OCI-LY3 (cell line): ENCODE measurements around the gene CREG1.

Source experiments
- H2AFZ ChIP-seq: fragments of 200-600, 300-600 bp; shearing (Covaris generic); 2 replicates; pipeline ENCODE4 v1.6.0; 2014; ENCODE audit warnings: antibody characterized with exemption, low read depth, low read length
- H3K27ac ChIP-seq: fragments of 200-600, 300-600 bp; sonication (generic); 2 replicates; pipeline ENCODE4 v1.5.1; 2014; ENCODE audit warnings: mild to moderate bottlenecking, low read length, moderate library complexity, mixed read lengths
- H3K27me3 ChIP-seq: fragments of 200-600, 300-600 bp; sonication (generic); 2 replicates; pipeline ENCODE4 v1.6.1; 2014; ENCODE audit warnings: low read depth, low read length, mixed read lengths
- H3K36me3 ChIP-seq: fragments of 200-600, 300-600 bp; sonication (generic); replicated peaks from 2 replicates; pipeline ENCODE3; 2014; ENCODE audit warnings: low read depth, low read length, mixed read lengths
- H3K4me1 ChIP-seq: fragments of 300-600, 200-600 bp; sonication (generic); 2 replicates; pipeline ENCODE4 v1.6.1; 2014; ENCODE audit warnings: low read length, mixed read lengths
- H3K4me2 ChIP-seq: fragments of 200-600, 300-600 bp; sonication (generic); 2 replicates; pipeline ENCODE4 v1.6.1; 2014; ENCODE audit warnings: low read length, mixed read lengths
- H3K4me3 ChIP-seq: fragments of 300-600, 200-600 bp; sonication (generic); 2 replicates; pipeline ENCODE4 v1.5.1; 2014; ENCODE audit warnings: antibody characterized with exemption, mild to moderate bottlenecking, low read length, moderate library complexity
- H3K79me2 ChIP-seq: fragments of 300-600, 200-600 bp; shearing (Covaris generic); 2 replicates; pipeline ENCODE4 v1.6.1; 2014; ENCODE audit warnings: mild to moderate bottlenecking, low read length, mixed read lengths
- H3K9ac ChIP-seq: fragments of 300-600, 200-600 bp; shearing (Covaris generic); 2 replicates; pipeline ENCODE4 v1.6.0; 2014; ENCODE audit warnings: mild to moderate bottlenecking, low read length, moderate library complexity
- H3K9me3 ChIP-seq: fragments of 200-600, 300-600 bp; shearing (Covaris generic); 2 replicates; pipeline ENCODE4 v1.6.1; 2014; ENCODE audit warnings: low read length, mixed read lengths; ENCODE audit not compliant: insufficient read depth
- H4K20me1 ChIP-seq: fragments of 200-600, 300-600 bp; sonication (generic); 2 replicates; pipeline ENCODE4 v1.6.1; 2016; ENCODE audit warnings: low read length, mixed read lengths; ENCODE audit not compliant: insufficient read depth
- CTCF ChIP-seq: fragments of 200-600, 300-600 bp; sonication (generic); IDR thresholded peaks from 2 replicates; pipeline ENCODE4 v1.5.1; 2014; ENCODE audit warnings: antibody characterized with exemption, low read length, low read depth
- EZH2phosphoT487 ChIP-seq: fragments of 200-600 bp; shearing (Covaris generic); IDR thresholded peaks from 2 replicates; pipeline ENCODE4 v1.6.1; 2018; ENCODE audit warnings: antibody characterized with exemption, mixed run types, low read depth

CREG1 gene

DNA sequence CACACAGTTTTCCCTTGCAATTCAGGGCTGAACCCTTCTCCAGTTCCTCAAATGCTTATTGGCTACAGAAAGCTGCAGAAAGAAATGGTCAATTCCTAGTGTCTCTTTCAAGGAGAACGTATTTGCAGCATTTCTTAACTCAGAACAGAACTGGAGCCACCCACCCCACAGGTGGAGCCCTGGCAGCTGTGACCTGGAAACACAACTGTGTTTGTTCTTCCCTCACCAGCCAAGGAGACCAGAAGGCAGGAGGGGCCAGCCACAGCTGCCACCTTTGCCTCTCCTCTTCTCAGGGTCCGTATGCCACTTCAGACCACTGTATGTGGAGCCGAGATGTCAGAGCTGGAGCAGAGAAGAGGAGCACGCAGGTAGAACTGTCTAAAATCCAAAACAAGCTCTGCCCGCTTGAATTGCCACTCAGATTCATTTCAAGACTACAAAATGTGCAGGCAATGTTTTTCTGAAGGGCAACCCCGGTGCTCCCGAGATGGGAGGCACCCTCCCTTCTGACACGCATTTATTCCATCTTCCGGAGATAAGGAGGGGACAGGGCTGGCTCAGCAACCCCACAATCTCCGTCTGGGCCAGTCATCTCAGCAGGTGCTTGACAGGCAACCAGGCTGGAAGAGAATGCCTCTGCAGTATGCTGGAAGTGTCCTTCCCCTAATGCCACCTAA is 51.9 kb downstream of the CREG1 start:
- H3K4me3 ChIP-seq, result peak overlapping the region; percentile 65
- TF ChIP-seq EZH2phosphoT487 (no peak), CTCF (no peak)
- no peak overlapping the region for H3K27ac ChIP-seq
- peaks cover 23% of the 10 kb centered on the region; the same call in 1 of the 2 replicates for H4K20me1 ChIP-seq
- peaks cover 40% of the 10 kb centered on the region for H3K4me1 ChIP-seq
- H2AFZ ChIP-seq, result no peak overlapping the region
- no peak overlapping the region for H3K9ac ChIP-seq
- peak overlapping the region; percentile 93 for H3K4me2 ChIP-seq
- no peaks in the 10 kb centered on the region for H3K79me2 ChIP-seq
- no peaks in the 10 kb centered on the region for H3K9me3 ChIP-seq
- H3K27me3 ChIP-seq, result peaks cover 70% of the 10 kb centered on the region
- no peaks in the 10 kb centered on the region for H3K36me3 ChIP-seq

- H3K9me3 ChIP-seq, result no peaks in the 10 kb centered on the region
- H2AFZ ChIP-seq, result no peak overlapping the region
Observed at GRCh38 chr1:167500283-167500860, 53.2 kb downstream of the CREG1 start.

DNA sequence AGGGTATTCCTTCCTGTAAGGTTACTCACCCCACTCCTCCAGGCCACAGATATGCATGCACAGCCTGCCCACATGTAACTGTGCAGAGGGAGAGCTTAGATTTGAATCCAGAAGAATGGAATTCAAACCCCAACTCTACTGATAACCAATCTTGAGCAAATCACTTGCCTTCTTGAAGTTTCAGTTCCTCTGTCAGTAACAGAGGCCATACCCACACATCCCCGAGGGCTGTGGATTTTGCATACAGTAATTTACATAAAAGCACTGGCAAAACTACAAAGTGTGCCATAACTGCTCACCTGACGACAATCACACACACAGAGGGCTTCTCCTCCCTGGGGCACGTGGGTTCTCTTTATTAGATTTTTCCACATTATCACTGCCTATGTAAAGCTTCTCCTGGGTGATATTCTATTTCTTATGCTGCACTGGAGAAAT is 53.9 kb downstream of the CREG1 start:
- Histone ChIP-seq H3K36me3 (no peaks in the 10 kb centered on the region), H3K4me1 (peaks cover 40% of the 10 kb centered on the region), H2AFZ (no peak overlapping the region), H3K9ac (no peak overlapping the region), H4K20me1 (peaks cover 23% of the 10 kb centered on the region; the same call in 1 of the 2 replicates), H3K4me3 (peak overlapping the region; percentile 46), H3K79me2 (no peaks in the 10 kb centered on the region), H3K9me3 (no peaks in the 10 kb centered on the region), H3K4me2 (peak overlapping the region; percentile 78), H3K27me3 (peaks cover 81% of the 10 kb centered on the region), H3K27ac (no peak overlapping the region)
- TF ChIP-seq EZH2phosphoT487 (0 out of 2 replicates have a peak, but pooled peaks have one; percentile 26), CTCF (no peak)

More at GRCh38 chr1:167500283-167500860, 53.2 kb downstream of the CREG1 start:
- peak overlapping the region; percentile 46 for H3K4me3 ChIP-seq
- no peaks in the 10 kb centered on the region for H3K79me2 ChIP-seq
- H3K27me3 ChIP-seq, result peaks cover 78% of the 10 kb centered on the region
- H3K36me3 ChIP-seq, result no peaks in the 10 kb centered on the region
- TF ChIP-seq CTCF (no peak), EZH2phosphoT487 (no peak)
- H3K4me2 ChIP-seq, result peak overlapping the region; percentile 78
- H4K20me1 ChIP-seq, result peaks cover 23% of the 10 kb centered on the region; the same call in 1 of the 2 replicates
- no peak overlapping the region for H3K9ac ChIP-seq
- H3K27ac ChIP-seq, result no peak overlapping the region
- peaks cover 40% of the 10 kb centered on the region for H3K4me1 ChIP-seq

GRCh38 chr1:167499106-167499505 is 54.5 kb downstream of the CREG1 start:
- Histone ChIP-seq H3K27me3 (peaks cover 81% of the 10 kb centered on the region), H3K4me1 (peaks cover 40% of the 10 kb centered on the region), H3K4me3 (peak overlapping the region; percentile 46), H3K36me3 (no peaks in the 10 kb centered on the region), H3K79me2 (no peaks in the 10 kb centered on the region), H3K4me2 (peak overlapping the region; percentile 78), H3K9ac (no peak overlapping the region), H2AFZ (no peak overlapping the region), H4K20me1 (peaks cover 23% of the 10 kb centered on the region; the same call in 1 of the 2 replicates), H3K27ac (no peak overlapping the region), H3K9me3 (no peaks in the 10 kb centered on the region)
- TF ChIP-seq EZH2phosphoT487 (no peak), CTCF (peak; percentile 10; the same call in 1 of the 2 replicates)
